ENCODE results near the gene LRRC38.
"Not testable (repeated sequence)": the region's sequence is repeated elsewhere in the genome, so short reads cannot be mapped to it uniquely, and the experiment has no call there.

Gene LRRC38, protein sequence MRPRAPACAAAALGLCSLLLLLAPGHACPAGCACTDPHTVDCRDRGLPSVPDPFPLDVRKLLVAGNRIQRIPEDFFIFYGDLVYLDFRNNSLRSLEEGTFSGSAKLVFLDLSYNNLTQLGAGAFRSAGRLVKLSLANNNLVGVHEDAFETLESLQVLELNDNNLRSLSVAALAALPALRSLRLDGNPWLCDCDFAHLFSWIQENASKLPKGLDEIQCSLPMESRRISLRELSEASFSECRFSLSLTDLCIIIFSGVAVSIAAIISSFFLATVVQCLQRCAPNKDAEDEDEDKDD

DNA sequence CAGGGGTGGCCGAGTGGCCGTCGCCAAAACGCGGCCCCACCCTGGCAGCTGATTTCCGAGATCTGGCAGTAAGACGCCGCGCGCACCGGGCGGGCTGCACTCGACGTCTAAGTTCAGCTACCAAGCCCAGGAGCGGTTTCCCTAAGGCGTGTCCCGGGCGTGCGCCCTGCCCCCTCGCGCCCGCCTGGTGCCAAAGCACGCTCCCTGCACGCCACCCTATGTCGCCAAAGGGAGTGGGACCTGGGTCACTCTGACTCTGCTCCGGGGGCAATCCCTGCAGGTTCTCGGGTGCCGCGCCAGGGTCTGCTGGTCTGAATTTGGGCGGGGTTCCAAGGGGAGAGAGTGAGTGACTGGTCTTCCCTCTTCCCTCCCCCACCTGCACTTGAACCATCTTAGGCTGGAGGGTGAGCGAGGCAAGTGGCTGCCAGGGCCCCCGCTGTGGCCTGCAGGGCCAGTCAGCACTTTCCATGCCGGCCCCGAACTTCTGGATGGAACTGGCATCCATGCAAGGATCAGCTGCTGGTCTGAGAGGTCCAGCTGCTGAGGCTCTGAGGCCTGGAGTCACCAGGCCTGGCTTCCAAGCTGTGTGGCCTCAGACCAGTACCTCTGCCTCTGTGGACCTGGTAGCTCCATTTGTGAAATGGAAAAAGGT lies at the start of gene LRRC38:
TSS of gene LRRC38 (minus strand) at position 109 of the 652 bp plus-strand sequence. CDS start 410 bp downstream, outside the sequence.
- DNase-seq: no peak

DNA sequence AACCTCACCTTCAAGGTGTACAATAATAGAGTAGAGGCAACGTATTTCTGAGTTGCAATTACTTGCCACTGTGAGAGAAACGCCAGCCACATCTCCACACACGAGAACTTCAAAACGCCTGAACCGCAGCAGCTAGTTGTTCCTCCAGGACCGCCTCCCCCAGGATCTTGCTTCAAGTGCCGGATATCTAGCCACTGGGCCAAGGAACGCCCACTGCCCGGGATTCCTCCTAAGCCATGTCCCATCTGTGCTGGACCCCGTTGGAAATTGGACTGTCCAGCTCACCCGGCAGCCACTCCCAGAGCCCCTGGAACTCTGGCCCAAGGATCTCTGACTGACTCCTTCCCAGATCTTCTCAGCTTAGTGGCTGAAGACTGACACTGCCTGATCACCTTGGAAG lies 49.2 kb upstream of the LRRC38 start:
- not testable (repeated sequence) for DNase-seq

DNA sequence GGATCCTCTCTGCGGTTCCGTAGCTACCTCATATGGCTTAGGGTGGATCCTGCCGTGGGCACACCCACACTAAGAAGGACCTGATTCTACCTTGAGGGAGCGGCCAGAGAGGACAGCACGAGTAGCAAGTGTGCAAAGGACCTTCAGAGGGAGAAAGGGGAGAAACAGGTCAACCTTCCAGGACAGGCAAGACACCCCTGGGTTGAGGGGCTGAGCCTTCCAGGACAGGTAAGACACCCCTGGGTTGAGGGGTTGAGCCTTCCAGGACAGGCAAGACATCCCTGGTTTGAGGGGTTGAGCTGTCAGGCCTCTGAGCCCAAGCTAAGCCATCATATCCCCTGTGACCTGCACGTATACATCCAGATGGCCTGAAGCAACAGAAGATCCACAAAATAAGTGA lies 46.7 kb upstream of the LRRC38 start:
- DNase-seq: no peak

DNA sequence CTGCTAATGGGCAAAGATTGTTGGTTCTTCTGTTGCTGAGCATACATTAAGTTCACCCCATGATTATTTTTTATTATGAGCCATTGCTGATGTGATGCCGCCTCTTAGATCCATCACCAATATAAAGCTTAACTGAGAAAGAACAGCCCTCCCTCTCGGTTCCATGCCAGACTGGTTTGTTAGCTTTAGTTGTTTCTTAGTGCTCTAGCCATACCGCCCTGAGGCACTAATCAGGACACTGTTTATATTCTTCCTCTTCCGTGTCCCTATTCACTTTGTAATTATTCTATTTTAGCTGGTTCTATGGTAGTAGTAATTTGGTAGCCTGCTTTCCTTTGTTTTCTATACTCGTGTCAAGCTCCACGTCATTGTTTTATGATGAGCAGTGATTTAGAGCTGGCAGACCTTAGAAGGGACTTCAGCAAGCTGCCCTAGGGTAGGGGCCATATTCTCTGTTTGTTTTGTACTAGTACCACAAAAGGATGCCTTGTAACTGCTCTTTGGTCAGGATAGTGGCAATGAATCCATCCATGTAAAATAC lies 42.5 kb upstream of the LRRC38 start:
- no peak for DNase-seq

DNA sequence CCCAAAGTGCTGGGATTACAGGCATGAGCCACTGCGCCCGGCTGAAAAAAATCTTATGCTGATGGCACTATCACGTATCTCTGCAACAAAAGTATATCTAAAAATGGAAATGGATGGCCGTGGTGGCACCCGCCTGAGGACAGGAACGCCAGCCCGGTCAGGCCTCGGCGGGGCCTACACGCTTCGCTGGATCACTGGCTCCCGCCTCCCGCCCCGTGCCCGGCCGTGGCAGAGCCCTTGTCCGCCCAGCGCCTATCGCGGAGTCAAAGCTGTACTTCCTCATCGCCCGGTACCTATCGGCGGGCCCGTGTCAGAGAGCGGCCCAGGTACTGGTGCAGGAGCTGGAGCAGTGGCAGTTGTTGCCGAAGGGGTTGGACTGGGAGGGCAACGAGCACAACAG lies 41.0 kb upstream of the LRRC38 start:
- DNase-seq: no peak

DNA sequence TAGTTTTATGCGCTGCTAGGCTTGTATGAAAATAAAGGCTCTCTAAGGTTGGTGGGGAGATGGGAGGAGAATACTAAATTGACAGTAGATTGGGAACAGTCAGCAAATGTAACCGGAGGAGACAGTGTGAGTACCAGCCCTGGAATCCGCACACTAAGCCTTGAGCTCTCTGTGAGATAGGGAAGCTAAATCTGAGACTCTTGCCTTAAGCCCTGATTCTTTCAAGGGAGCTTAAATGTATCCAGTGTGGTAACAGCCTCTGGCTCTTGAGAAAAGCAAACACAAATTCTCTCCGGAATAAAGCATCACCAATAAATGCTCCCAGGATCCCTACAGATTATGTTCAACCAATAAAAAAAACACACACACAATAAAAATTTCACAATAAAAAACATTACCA lies 36.9 kb upstream of the LRRC38 start:
- DNase-seq: no peak

DNA sequence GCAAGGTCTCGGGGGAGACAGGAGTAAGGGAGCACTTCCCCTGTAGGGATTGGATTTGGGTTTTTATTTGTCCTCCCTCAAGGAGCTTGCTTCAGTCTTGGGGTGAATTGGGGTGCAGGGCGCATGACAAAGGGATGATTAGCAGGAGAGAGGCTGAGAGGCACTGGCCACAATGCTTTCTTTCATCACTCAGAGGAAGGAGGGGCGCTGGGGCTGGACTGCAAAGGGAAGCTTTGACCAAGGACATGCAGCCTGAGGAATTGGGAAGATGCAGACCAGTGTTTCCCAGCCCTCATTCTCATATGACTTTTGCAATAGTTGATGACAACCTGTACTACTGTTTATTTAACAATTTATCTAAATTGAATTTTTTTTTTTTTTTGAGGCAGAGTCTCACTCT lies 35.7 kb upstream of the LRRC38 start:
- no peak for DNase-seq

DNA sequence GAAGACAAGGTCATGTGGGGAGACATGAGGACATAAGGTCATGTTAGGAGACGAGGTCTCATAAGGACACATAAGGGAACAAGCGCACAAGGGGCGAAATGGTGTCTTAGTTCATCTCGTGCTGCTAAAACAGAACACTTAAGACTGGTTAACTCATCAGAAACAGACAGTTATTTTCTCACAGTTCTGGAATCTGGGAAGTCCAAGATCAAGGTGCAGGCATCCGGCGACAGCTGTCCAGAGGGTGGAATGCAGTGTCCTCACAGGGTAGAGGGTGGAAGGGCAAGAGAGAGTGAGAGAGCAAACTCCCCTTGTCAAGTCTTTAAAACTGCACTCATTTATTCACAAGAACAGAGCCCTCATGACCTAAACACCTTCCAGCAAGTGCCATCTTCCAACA lies 35.2 kb upstream of the LRRC38 start:
- DNase-seq: no peak

DNA sequence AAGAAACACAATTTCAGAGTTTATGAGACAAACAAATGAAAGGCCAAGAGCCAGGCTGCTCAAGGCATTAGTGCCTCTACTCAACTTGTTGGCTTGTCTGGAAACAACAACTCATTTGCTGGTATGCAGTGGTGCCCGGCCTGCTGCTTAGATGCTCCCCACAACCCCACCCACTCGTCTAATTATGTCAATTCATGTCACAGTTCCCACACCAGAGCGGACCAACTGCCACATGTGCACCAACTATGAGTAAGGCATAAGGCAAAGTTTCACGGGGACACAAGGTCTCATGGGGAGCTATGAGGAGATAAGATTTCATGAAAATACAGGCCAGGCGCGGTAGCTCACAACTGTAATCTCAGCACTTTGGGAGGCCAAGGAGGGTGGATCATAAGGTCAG lies 34.5 kb upstream of the LRRC38 start:
- no peak for DNase-seq

DNA sequence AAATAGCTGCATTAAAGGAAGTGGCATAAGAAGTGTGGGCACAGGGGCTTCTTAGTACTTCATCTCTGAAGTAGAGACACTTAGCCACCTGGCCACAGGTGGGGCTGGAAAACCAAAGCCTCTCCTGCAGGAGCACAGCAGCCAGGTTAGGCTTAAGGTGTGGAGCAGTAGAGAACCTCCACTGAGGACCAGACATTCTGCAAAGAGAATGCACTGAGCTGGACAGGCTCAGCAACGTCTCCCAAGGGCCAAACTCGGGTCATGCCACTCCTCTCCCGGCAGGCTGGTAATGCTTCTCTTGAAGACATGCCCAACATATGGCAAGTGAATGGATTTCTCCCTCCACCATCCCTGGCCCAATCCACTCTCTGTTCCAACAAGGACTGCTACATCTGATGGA lies 33.0 kb upstream of the LRRC38 start:
- DNase-seq: no peak

DNA sequence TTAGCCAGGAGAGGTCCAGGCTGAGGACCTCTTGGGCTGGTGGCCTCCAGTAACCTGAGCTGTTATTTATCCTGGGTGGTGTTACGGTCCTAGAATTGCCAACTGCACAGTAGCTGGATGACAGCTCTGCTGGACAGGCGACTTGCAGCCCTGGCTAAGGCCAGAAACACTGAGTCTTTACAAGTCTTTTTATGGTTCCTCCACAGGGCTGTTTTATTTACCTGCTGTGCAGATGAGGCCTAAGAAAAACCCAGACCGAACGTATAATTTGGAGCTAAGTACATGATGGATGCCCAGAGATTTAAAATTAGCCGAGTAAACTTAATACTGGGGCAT lies 30.4 kb upstream of the LRRC38 start:
- DNase-seq: no peak

DNA sequence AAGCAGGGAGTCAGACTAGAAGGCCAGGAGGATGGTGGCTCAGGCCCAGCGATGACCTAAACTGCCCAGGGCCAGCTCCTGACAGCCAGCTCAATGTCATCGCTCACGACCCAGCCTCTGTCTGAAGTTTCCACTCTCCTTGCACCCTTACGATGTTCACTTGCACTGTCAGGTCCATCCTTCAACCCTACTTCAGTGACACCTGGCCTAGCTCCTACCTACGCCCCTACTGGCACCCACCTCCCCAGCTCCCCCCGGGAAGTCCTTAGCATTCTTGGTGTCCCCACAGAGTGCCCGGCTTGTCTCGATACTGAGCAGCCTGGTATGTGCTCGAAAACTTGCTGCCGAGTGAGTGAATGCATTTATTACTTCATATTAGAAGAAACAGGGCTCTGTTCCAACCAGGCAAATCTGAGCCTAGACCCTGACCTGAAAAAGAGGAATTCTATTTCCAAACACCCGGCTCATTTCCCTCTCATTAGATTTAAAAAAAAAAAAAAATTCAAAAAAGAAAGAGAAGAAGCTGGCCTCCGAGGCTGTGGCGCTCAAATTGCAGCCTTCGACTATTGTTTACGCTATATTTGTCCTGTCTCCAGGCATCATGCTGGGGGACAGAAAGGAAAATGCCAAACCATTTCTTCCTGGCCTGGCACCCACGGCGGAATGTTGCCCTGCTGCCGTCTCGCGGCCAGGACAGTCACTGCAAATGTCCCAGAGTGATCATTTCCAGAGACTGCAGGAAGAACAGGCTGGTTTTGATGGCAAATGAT lies 29.8 kb upstream of the LRRC38 start:
- no peak for DNase-seq

DNA sequence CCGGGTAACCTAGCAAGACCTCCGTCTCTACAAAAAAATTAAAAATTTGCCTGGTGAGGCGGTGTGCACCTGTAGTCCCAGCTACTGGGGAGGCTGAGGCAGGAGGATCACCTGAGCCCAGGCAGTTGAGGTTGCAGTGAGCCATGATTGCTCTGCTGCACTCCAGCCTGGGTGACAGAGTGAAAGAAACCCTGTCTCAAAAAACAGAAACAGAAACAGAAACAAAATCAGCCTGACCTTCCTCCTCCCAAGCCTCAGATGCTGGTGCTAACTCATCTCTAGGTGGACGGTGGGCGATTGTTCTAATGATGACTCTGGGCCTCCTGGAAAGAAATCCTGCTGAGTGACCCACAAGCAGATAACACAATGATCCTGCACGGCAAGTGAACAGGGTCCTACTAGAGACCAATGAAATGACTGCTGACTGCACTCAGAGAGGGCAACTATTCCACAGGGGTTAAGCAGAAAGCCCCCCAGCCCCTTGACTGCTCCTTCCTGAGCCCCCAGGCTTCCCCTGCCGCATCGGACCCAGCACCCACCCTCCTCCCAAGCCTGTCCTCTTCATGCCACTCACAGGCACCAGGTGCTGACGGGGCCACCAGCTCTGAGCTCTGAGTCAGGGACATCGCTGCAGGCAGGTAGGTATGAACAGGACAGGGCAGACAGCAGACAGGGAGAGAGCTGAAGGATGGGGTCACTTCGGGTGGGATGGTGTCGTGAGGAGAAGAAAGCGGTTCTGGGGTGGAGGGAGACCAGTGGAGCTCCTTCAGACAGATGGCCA lies 27.8 kb upstream of the LRRC38 start:
- no peak for DNase-seq

DNA sequence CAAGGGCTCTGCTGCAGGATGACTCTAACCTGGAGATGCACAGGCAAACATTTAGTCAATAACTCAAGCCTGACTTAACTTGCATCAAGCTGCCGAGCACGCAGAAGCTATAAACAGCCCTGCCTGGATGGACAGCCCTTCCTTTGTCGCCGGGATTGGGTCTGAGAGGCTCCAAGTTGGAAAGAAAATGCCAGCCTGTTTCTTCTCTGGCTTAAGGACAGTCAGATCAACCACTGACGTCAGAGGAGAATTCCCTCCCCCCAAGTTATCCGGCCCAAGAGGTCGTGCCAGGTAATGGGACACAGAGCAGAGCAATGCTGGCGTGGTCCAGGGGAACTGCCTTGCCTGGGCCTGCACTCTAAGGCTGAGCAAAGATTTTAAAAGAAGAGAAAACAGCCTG lies 27.1 kb upstream of the LRRC38 start:
- DNase-seq: no peak

DNA sequence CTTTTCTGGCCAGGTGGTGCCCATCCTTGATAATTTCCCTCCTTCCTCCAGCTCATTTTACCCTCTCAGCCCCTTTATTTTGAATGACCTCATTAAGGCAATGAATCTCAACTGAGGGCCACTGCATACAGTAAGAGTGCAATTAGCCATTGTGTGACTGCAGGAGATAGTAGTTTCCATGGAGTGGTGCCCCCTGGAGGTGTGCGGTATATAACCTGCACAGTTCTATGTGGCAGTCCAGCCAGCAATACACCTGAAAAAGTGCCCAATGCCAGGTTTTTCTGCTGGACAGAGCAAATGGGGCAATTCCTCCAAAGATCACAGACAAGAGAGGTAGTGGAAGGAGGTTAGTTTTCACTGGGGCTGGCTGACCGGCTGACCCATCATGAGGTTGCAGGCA lies 25.9 kb upstream of the LRRC38 start:
- DNase-seq: no peak

DNA sequence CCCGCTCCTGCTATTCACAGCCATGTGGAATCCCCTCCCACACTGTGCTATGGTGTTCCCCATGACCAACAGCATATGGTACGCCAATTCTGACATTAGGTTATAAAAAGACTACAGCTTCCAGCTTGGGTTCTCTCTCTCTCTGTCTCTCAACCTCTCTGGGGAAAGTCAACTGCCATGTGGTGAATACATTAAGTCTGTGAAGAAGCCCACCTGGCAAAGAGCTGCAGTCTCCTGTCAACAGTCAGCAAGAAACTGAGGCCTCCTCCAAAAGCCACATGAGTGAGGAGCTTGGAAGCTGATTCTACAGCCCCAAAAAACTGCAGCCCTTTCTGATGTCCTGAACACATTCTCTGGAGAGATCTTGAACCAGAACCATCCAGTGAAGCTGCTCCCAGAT lies 25.0 kb upstream of the LRRC38 start:
- DNase-seq: no peak

DNA sequence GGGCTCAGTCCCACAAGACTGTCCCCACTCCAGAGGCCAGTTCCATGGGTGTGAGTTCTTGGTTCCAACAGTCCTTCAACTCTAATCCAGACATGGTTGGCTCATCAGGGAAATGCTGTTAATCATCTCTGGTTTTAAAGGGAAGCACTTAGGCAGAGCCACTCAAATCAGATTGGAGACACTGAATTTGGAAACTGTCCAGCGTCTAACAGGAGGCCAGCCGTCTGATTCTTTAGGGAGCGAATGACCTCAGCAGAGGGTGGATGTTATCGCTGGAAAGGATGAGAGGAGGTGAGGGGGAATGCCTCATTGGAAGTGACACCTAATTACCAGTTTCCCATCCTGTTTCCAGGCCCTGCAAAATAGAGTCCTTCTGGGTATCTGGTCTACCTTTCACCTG lies 22.8 kb upstream of the LRRC38 start:
- DNase-seq: no peak

DNA sequence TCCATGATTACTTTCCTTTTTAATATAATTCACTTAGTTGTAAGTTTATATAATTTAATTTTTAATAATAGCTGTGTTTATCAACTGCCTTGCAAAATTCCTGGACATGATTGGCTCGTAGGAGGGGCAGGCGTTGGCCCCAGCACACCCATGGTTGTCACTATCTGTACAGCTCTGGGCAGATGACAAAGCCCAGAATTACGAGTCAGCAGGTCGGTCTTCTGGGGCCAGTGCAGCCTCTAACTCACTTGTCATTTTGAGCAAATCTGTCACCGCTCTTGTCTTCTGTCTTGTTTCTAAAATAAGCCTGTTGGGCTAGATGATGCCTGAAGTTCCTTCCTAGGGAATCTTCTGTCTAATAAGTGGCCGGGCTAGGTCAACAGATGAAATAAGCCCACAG lies 21.4 kb upstream of the LRRC38 start:
- DNase-seq: no peak

DNA sequence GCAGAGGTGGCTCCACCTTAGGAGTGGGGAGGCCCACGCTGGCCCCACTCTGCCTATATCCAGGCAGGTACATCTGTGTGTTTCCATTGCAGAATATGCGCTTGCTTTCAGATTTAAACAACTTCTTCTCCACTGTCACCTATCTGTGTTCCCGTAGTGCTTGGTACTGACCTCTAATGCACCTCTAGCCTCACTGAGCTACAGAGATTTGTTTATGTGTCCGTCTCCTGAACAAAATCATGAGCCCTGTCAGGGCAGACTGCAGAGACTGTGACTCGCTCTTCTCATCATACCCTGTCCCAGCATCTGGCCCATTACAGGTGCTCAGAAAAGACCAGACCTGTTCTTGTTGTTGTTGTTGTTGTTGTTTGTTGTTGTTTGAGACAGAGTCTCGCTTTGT lies 14.5 kb upstream of the LRRC38 start:
- no peak for DNase-seq

DNA sequence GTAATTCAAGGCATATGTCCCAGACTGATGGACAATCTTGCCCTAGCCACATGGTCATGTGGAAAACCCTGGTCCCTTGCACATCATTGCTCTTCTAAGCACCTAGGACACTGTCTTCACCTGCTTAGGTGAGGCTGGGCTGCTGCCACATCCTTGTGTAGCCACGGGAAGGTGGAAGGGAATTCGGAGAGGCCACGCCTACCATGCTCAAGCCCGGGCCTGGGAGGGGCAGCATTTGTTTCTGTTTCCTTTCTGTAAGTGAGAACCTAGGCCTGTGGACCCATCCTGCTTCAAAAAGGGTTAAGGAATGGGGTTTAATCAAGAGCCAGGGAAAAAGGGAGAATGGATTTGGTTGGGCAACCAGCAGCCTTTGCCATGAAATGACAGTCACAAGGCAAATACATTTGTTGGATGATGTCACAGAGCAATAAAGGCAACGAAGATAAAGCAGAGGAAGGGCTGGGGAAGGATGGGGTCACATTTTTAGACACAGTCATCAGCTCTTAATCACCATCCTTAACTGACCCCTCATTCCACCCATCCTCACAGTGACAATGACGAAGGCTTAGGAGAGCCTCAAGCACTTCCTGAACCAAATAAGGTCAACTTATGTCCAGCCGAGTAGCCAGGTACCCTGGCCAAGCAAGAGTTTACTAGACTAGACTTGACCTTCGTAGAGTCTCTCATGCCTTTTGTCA lies 10.1 kb upstream of the LRRC38 start:
- DNase-seq: no peak

DNA sequence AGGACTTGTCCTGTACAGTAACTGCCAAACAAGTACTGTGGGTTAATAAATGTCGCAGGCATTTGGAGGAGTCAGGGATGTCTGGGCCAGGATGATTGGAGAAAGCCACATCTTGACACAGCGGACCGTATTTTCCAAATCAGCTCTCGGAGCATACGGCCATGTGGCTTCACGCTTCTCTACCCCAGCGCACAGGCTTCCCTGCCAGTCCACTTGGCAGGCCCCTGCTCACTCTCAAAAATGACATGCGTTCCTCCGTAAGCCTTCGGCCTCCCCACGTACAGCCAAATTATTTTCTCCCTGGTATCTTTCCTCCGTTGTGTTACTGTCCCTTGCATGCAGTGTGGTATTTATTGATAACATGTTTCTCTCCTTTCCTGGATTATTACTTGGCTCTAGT lies 7.2 kb upstream of the LRRC38 start:
- DNase-seq: no peak

DNA sequence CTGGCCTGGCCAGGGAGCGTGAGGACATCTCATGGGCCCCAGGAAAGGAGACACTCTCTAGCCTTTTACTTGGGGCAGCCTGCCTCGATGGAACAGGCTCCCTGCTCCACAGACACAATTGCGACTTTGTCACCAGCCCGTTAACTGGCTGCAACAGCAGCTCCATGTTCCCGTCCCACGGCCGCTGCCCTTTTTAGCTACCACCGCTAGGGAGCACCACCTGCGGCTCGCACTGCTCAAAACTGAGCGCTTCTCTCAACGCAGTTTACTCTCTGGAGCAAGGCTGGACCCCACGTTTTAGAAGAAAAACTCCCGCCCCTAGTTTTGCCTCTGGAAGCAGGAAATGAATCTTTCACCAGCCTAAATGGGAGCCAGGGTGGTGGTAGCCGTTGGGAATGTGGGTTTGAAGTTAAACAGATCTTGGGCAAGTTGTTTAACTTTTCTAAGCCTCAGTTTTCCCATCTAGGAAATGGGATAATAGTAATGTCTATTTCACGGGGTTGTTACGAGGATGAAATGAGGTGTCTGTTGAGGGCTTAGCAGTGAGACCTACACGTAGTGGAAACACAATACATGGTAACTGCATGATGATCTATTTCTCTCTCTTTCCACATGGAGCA lies 3.5 kb upstream of the LRRC38 start:
- DNase-seq: no peak

Measured in NCI-H1105 (cell line).